ENCODE measurements around the gene ADAD2. TPM values are rescaled to one million over a fixed set of nuclear protein-coding genes. Genes with fewer than 3 reads are reported as not detected.
"Not testable (repeated sequence)": the region's sequence is repeated elsewhere in the genome, so short reads cannot be mapped to it uniquely, and the experiment has no call there.

Gene ADAD2
- polyA plus RNA-seq, 6 donors from 2014 or later = 0.17 TPM; not detected in 5

- ATAC-seq (ENCODE audit: low read depth in 2 of 2) (peak; percentile 85 to 86), DNase-seq (peak; percentile 57)
- H3K27ac Mint-ChIP-seq = peak overlapping the region; percentile 11 to 84 (median 78)
- peak overlapping the region; percentile 53 to 85 (median 82) for H3K4me3 Mint-ChIP-seq
- no peaks in the 10 kb centered on the region for H3K36me3 Mint-ChIP-seq
- peaks cover 0 to 17% (median 17%) of the 10 kb centered on the region in 3 donors for H3K27me3 Mint-ChIP-seq
- no peaks in the 10 kb centered on the region for H3K9me3 Mint-ChIP-seq
- H3K4me1 Mint-ChIP-seq = peaks cover 4 to 15% (median 12%) of the 10 kb centered on the region in 3 donors
Measured at GRCh38 chr16:84194470-84195200, 3.7 kb downstream of the ADAD2 start.

- Mint-ChIP-seq H3K27me3 (peaks cover 0 to 17% (median 17%) of the 10 kb centered on the region in 3 donors), H3K36me3 (no peaks in the 10 kb centered on the region), H3K9me3 (no peaks in the 10 kb centered on the region), H3K27ac (no peak overlapping the region), H3K4me3 (no peak overlapping the region), H3K4me1 (peaks cover 4 to 15% (median 12%) of the 10 kb centered on the region in 3 donors)
- DNase-seq = no peak
- no peak for ATAC-seq (ENCODE audit: low read depth in 2 of 2)
Measured at GRCh38 chr16:84195201-84196093, 4.5 kb downstream of the ADAD2 start.

- peak overlapping the region in 1 of 6 donors; percentile 70 for H3K27ac Mint-ChIP-seq
- no peaks in the 10 kb centered on the region for H3K36me3 Mint-ChIP-seq
- DNase-seq (no peak), ATAC-seq (ENCODE audit: low read depth in 2 of 2) (no peak)
- no peak overlapping the region for H3K4me3 Mint-ChIP-seq
- H3K27me3 Mint-ChIP-seq = peaks cover 0 to 17% (median 17%) of the 10 kb centered on the region in 3 donors
- H3K9me3 Mint-ChIP-seq = no peaks in the 10 kb centered on the region
- H3K4me1 Mint-ChIP-seq = peaks cover 4 to 15% (median 12%) of the 10 kb centered on the region in 3 donors
Measured at GRCh38 chr16:84196101-84196500, 5.1 kb downstream of the ADAD2 start.

- H3K27ac Mint-ChIP-seq = peak overlapping the region in 1 of 6 donors; percentile 70
- peaks cover 0 to 17% (median 17%) of the 10 kb centered on the region in 3 donors for H3K27me3 Mint-ChIP-seq
- peaks cover 4 to 15% (median 12%) of the 10 kb centered on the region in 3 donors for H3K4me1 Mint-ChIP-seq
- H3K4me3 Mint-ChIP-seq = no peak overlapping the region
- no peak for ATAC-seq (ENCODE audit: low read depth in 2 of 2)
- no peaks in the 10 kb centered on the region for H3K9me3 Mint-ChIP-seq
- no peaks in the 10 kb centered on the region for H3K36me3 Mint-ChIP-seq
- no peak for DNase-seq
Measured at GRCh38 chr16:84196727-84197394, 5.9 kb downstream of the ADAD2 start.

GRCh38 chr16:84197466-84198128 lies 6.6 kb downstream of the ADAD2 start:
- H3K27me3 Mint-ChIP-seq = peaks cover 0 to 17% (median 17%) of the 10 kb centered on the region in 3 donors
- no peak overlapping the region for H3K4me3 Mint-ChIP-seq
- DNase-seq (no peak), ATAC-seq (ENCODE audit: low read depth in 2 of 2) (no peak)
- no peaks in the 10 kb centered on the region for H3K9me3 Mint-ChIP-seq
- peak overlapping the region in 1 of 6 donors; percentile 26 for H3K27ac Mint-ChIP-seq
- peaks cover 4 to 15% (median 12%) of the 10 kb centered on the region in 3 donors for H3K4me1 Mint-ChIP-seq
- H3K36me3 Mint-ChIP-seq = no peaks in the 10 kb centered on the region

GRCh38 chr16:84198401-84198800 lies 7.4 kb downstream of the ADAD2 start:
- peak overlapping the region in 1 of 8 donors; percentile 20 for H3K4me3 Mint-ChIP-seq
- peaks cover 0 to 17% (median 17%) of the 10 kb centered on the region in 3 donors for H3K27me3 Mint-ChIP-seq
- peaks cover 4 to 13% (median 12%) of the 10 kb centered on the region in 3 donors for H3K4me1 Mint-ChIP-seq
- no peaks in the 10 kb centered on the region for H3K36me3 Mint-ChIP-seq
- H3K27ac Mint-ChIP-seq = peak overlapping the region in 1 of 6 donors; percentile 70
- ATAC-seq (ENCODE audit: low read depth in 2 of 2) = no peak
- no peaks in the 10 kb centered on the region for H3K9me3 Mint-ChIP-seq
- no peak for DNase-seq

- no peaks in the 10 kb centered on the region for H3K9me3 Mint-ChIP-seq
- peaks cover 4 to 7% (median 6%) of the 10 kb centered on the region in 3 donors for H3K4me1 Mint-ChIP-seq
- DNase-seq = no peak
- peak overlapping the region in 2 of 6 donors; percentile 16 to 79 for H3K27ac Mint-ChIP-seq
- no peak overlapping the region for H3K4me3 Mint-ChIP-seq
- no peaks in the 10 kb centered on the region for H3K36me3 Mint-ChIP-seq
- peaks cover 0 to 17% (median 15%) of the 10 kb centered on the region in 3 donors for H3K27me3 Mint-ChIP-seq
- ATAC-seq (ENCODE audit: low read depth in 2 of 2) = no peak
Measured at GRCh38 chr16:84199097-84199496, 8.1 kb downstream of the ADAD2 start.

- Mint-ChIP-seq H3K9me3 (no peaks in the 10 kb centered on the region), H3K36me3 (no peaks in the 10 kb centered on the region), H3K4me3 (no peak overlapping the region), H3K27ac (no peak overlapping the region), H3K4me1 (no peaks in the 10 kb centered on the region), H3K27me3 (peaks cover 0 to 17% (median 10%) of the 10 kb centered on the region in 3 donors)
- DNase-seq (no peak), ATAC-seq (ENCODE audit: low read depth in 2 of 2) (no peak)
Measured at GRCh38 chr16:84199861-84200260, 8.9 kb downstream of the ADAD2 start.

GRCh38 chr16:84204551-84204950 lies 13.6 kb downstream of the ADAD2 start:
- H3K27me3 Mint-ChIP-seq; H3K27ac Mint-ChIP-seq; H3K36me3 Mint-ChIP-seq; DNase-seq; H3K4me3 Mint-ChIP-seq; H3K4me1 Mint-ChIP-seq; ATAC-seq (ENCODE audit: low read depth in 2 of 2); H3K9me3 Mint-ChIP-seq: not testable (repeated sequence)

- DNase-seq; H3K27ac Mint-ChIP-seq; H3K4me1 Mint-ChIP-seq; H3K27me3 Mint-ChIP-seq; H3K36me3 Mint-ChIP-seq; H3K4me3 Mint-ChIP-seq; ATAC-seq (ENCODE audit: low read depth in 2 of 2); H3K9me3 Mint-ChIP-seq: not testable (repeated sequence)
Measured at GRCh38 chr16:84205123-84205522, 14.2 kb downstream of the ADAD2 start.

GRCh38 chr16:84205976-84206691 lies 15.2 kb downstream of the ADAD2 start:
- ATAC-seq (ENCODE audit: low read depth in 2 of 2) = no peak
- no peaks in the 10 kb centered on the region for H3K4me1 Mint-ChIP-seq

GRCh38 chr16:84207251-84207650 lies 16.3 kb downstream of the ADAD2 start:
- Mint-ChIP-seq H3K9me3 (peaks cover 0 to 9% (median 0%) of the 10 kb centered on the region in 7 donors), H3K27ac (no peak overlapping the region), H3K36me3 (no peaks in the 10 kb centered on the region), H3K4me1 (no peaks in the 10 kb centered on the region), H3K4me3 (no peak overlapping the region), H3K27me3 (peaks cover 0 to 7% (median 6%) of the 10 kb centered on the region in 3 donors)
- DNase-seq = no peak
- no peak for ATAC-seq (ENCODE audit: low read depth in 2 of 2)

More at GRCh38 chr16:84205976-84206691, 15.2 kb downstream of the ADAD2 start:
- Mint-ChIP-seq H3K27ac (no peak overlapping the region), H3K4me3 (no peak overlapping the region), H3K9me3 (peaks cover 0 to 9% (median 0%) of the 10 kb centered on the region in 7 donors), H3K27me3 (peaks cover 0 to 7% (median 6%) of the 10 kb centered on the region in 3 donors), H3K36me3 (no peaks in the 10 kb centered on the region)
- no peak for DNase-seq

Data from naive B cell (primary cell).